GM18520 (cell line): Measurements from ENCODE around the gene TTYH2.
"Not testable (repeated sequence)": the region's sequence is repeated elsewhere in the genome, so short reads cannot be mapped to it uniquely, and the experiment has no call there.

Experiments used
- ATAC-seq: cut with Tn5 transposase; IDR thresholded peaks from one replicate; pipeline ENCODE4 v1.9.1; 2021; ENCODE audit not compliant: unreplicated experiment

Gene TTYH2

DNA sequence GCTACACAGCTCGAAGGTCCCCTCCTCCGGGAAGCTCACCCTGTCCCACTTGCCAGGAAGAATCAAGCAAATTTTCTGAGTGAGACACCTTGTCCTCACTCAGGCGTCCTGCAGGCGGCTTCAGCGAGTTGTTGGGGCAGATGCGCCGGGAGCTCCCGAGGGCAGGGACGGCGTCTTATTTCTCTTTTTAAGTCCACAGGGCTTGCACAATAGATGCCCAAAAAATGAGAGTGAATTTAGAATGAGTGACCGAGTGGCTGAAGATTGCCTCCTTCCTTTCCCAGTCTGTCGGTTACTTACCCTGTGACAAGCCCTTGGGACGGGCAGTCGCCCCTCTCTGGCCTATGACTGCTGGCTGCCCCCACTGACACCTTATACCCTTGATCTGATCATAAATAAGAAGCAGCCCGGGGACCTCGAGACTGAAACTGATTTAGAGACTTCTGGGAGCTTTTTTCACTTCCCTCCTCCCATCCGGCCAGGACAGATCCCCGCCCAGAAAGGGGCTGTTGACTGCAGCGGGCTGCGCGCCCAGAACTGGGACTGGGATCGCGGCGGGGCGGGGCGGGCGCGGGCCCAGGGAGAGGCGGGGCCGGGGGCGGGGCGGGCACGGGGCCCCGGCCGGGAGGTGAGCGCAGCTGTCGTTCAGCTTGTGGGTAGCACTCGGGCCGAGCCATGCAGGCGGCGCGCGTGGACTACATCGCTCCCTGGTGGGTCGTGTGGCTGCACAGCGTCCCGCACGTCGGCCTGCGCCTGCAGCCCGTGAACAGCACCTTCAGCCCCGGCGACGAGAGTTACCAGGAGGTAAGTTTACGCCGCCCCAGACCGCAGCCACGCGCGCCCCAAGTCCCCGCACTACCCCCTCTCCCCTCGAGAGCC lies at the start of gene TTYH2:
Gene TTYH2 (plus strand): TSS at position 659 of the 879 bp plus-strand sequence. CDS start 17 bp downstream, at position 676.
- peak; percentile 31 for ATAC-seq

DNA sequence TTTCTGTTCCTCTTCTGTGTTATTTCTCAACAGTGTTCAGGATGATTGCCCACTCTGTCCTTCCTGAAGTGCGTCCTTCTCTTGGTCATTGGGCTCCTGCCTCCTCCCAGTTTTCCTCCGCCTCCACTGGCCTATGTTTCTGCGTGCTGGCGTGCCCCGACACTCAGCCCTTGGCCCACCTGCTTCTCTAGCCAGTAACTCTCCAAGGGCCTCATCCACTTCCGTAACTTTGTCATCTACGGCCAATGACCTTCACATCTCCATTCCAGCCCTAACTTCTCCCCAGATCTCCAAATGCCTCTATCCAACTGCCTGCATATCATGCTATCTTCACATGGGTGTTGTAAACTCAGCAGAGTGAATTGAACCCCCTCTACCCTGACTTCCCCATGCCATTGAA lies 49.5 kb upstream of the TTYH2 start:
- ATAC-seq: no peak

- ATAC-seq: no peak
These were observed 48.8 kb upstream of the TTYH2 start for GRCh38 chr17:74164446-74165045.

- no peak for ATAC-seq
These were observed 47.5 kb upstream of the TTYH2 start for GRCh38 chr17:74165797-74166365.

- ATAC-seq: no peak
These were observed 42.4 kb upstream of the TTYH2 start for GRCh38 chr17:74170924-74171323.

DNA sequence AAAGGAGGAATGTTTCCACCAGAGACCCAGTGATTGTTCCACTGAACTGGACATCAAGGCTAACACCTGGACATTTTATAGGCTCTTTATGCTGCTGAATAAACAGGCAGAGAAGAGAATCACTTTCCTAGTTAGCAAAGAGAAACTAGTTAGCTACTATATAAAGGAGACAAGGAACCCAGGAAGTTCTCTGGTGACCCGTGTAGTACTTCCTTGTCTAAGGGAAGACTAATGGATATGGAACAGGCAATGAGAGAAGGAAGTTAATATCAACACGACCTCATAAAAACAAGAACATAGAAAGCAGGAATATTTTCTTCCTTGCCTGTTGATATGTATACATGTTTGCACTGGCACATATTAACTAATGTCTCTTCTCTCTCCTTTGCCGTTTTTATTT lies 40.7 kb upstream of the TTYH2 start:
- ATAC-seq: no peak

DNA sequence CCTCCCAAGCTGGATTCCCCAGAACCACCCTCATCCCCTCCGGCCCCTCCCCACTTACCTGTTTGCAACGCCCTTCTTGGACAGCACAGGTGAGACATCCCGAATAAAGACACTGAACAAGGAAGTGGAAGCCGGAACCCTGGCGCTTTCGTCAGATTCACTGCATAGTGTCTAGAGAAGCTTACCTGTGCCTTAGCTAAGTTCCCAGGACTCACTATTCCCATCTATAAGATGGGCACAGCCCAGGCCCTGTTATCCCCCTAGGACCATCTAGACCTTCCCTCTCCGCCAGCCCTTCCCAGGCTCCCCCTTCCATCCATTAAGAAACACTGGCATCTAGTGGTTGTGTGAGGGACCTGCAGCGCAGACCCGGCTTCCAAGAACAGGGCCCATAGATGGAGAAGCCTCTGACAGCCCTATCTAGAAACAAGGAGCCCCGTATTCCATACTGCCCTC lies 36.8 kb upstream of the TTYH2 start:
- ATAC-seq: no peak

- ATAC-seq: no peak
These were observed 36.3 kb upstream of the TTYH2 start for GRCh38 chr17:74177018-74177450.

- ATAC-seq: no peak
These were observed 33.8 kb upstream of the TTYH2 start for GRCh38 chr17:74179576-74179975.

DNA sequence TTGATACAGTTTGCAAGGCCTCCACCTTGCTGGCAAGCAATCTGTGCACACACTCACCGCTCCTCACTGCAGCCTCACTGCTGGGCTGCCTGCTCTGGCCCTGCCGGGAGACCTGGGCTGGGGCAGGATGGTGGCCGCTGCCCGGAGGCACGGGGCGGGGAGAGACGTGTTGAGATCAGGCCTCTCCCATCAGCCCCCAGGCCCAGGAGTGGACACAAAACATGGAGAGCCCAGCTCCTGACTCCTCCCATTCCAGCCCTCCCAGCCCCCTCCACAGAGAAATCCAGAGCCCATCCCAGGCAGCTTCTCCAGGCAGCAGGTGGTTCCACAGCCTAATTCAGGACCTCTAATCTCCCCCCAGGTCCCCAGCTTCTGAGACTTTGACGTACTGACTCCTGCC lies 33.0 kb upstream of the TTYH2 start:
- no peak for ATAC-seq

DNA sequence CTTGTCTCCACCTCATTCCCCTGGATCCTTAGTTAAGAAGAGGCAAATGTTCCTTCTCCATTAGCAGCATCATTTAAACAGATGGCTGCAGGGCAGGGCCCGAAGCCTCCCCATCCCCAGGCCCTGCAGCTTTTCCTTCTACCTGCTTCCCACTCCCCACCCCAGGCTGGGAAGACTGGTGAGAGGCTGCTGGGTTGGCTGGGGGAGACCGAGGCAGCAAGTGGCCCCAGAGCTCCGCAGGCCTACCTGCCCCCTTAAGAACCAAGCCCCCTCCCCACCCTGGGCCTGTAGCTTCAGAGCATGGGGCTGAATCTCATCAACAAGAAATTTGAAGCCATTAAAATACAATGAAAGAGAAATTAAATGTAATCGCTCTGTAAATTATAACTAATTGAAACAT lies 32.0 kb upstream of the TTYH2 start:
- ATAC-seq: no peak

DNA sequence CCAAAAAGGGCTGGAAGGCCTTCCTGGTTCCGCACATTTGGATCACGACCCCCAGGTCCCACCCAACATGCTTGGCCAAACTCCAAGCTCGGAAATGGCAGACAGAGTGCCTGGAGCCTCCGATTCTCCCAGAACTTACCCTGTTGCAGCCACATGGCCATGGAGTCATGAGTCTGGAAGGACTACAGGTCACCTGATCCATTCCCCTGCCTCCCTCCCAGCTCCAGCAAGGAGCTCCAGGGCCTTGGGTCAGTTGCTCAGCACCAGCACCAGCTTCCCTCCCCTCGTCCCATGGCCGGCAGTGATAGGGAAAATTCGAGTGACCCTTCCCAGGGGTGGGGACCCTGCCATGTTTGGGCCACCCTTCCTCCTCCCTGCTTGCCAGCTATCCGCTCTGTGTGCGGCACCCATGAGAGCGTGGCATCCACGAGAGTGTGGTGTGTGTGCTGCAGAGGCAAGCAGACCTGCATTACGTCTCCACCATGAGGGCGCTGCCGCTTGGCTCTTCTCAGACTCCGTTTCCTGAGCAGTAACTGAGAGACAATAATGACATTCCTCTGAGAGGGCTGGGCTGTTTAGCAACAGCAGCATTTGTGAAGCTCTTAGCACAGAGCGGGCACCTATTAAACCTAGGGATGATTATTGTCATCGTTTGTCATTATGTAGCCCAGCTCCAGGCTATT lies 31.2 kb upstream of the TTYH2 start:
- ATAC-seq: no peak

DNA sequence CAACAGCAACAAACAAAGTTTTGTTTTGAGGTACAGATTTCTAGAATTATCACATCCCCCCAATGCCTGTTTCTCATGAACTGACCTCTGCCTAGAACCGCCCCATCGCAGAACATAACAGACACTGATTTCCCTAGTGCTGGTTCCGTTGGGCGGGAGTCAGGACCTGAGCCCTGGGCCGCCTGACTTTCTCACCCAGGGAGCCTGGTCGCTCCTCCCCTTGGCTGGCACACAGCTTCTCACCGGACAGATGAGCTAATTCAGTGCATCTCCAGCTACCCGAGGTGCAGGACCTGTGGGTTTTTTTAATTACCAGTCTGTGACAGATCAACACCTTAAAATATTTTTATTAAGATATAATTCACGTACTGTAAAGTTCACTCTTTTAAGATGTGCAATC lies 30.0 kb upstream of the TTYH2 start:
- no peak for ATAC-seq

DNA sequence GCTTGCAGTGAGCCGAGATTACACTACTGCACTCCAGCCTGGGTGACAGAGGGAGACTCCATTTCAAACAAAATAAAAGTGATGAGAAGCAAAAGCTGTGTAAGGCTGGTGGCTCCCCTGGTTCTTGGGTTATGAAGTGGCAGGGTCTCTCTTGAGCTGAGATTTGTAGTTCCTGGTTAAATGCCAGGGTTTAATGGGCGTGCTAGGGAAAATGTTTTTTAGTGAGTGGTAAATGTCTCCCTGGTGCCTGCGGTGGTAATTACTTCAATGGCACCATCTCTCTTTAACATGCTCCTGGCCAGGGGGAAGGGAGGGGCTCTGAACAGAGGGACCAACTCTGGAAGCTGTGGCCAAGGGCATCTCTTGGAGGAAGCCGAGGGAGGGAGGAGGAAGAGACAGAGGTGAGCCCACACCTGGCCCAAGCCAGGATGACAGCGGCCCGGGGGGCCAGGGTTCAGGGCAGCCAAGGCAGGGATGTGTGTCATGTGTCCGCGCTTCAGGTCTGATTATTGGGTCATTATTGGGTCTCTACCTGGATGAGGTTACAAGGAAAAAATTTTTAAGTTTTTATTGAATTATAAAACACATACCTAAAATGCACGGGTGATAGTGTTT lies 27.7 kb upstream of the TTYH2 start:
- no peak for ATAC-seq

- no peak for ATAC-seq
These were observed 26.9 kb upstream of the TTYH2 start for GRCh38 chr17:74186498-74186897.

GRCh38 chr17:74187761-74188160 lies 25.6 kb upstream of the TTYH2 start:
- ATAC-seq: no peak

- not testable (repeated sequence) for ATAC-seq
These were observed 24.7 kb upstream of the TTYH2 start for GRCh38 chr17:74188687-74189086.

GRCh38 chr17:74190154-74190553 lies 23.2 kb upstream of the TTYH2 start:
- ATAC-seq: no peak

GRCh38 chr17:74190807-74191406 lies 22.5 kb upstream of the TTYH2 start:
- no peak for ATAC-seq

GRCh38 chr17:74192950-74193781 lies 20.2 kb upstream of the TTYH2 start:
- ATAC-seq: no peak
